ENCODE results near the gene CACNA1G. TPM values are rescaled to one million over a fixed set of nuclear protein-coding genes. Genes with fewer than 3 reads are reported as not detected.

The CACNA1G gene
- total RNA-seq, 1 experiment from 2014 or later, result not detected

DNA sequence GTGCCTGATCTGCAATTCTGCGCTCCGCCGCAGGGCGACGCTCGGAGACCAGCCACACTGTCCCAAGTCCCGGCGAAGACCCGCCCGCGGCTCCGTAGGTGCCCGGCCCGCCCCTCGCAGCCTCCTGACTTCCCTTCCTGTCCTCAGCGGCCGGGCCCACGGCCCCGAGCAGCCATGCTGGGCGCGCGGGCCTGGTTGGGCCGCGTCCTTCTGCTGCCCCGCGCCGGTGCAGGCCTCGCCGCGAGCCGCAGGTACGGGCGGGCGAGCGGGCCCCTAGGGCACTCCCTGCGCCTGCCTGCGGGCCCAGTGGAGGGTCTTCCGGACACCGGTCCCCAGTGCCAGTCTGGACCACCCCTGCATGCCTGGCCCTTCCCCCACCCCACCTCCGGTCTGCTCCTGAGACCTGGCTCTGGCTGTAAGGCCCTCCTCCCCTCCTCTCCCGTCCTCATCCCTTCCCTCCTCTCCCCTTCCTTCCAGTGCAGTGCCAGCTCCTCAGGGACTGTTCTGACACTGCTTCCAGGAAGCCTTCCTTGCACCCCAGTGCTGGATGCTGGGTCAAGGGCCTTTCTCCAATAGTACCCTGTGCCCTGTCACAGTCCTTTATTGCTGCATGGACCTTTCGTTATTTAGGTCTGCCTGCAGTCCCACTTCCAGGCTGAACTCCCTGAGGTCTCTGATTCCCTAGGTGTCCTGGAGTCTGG lies 13.3 kb upstream of the CACNA1G start, which contains the start of gene SPATA20:
Gene SPATA20, plus strand, starts transcription at position 140 of the 701 bp plus-strand sequence. Its CDS starts 35 bp downstream, at position 175.
- CTCF ChIA-PET, result interaction anchor here (0.6 to 5.7 kb wide), 17 partner anchors 12 to 179 kb away, joined by 3 to 31 read pairs (median 4); partner anchors contain the start of gene ABCC3
- H3K4me1 Mint-ChIP-seq (ENCODE audit: insufficient read depth, unreplicated experiment), result peaks cover 17% of the 10 kb centered on the region
- peaks cover 6% of the 10 kb centered on the region for H3K36me3 Mint-ChIP-seq (ENCODE audit: insufficient read depth, unreplicated experiment)
- H3K27ac Mint-ChIP-seq (ENCODE audit: low read depth, unreplicated experiment), result no peak within 1 kb of the TSS
- peak within 1 kb of the TSS; percentile 79 for H3K4me3 Mint-ChIP-seq (ENCODE audit: unreplicated experiment)
- TF ChIP-seq, protein P1, sequence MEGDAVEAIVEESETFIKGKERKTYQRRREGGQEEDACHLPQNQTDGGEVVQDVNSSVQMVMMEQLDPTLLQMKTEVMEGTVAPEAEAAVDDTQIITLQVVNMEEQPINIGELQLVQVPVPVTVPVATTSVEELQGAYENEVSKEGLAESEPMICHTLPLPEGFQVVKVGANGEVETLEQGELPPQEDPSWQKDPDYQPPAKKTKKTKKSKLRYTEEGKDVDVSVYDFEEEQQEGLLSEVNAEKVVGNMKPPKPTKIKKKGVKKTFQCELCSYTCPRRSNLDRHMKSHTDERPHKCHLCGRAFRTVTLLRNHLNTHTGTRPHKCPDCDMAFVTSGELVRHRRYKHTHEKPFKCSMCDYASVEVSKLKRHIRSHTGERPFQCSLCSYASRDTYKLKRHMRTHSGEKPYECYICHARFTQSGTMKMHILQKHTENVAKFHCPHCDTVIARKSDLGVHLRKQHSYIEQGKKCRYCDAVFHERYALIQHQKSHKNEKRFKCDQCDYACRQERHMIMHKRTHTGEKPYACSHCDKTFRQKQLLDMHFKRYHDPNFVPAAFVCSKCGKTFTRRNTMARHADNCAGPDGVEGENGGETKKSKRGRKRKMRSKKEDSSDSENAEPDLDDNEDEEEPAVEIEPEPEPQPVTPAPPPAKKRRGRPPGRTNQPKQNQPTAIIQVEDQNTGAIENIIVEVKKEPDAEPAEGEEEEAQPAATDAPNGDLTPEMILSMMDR (IDR thresholded peaks at IDR 0.05; ENCODE audit: unreplicated experiment), result peak; percentile 99
- intact Hi-C loops (cut with micrococcal nuclease), result loop anchor here (1.0 to 10.0 kb wide), 6 partner anchors 65 to 408 kb away; no protein-coding TSS in a partner anchor
- no peaks in the 10 kb centered on the region for H3K9me3 Mint-ChIP-seq (ENCODE audit: unreplicated experiment)
- BruUV-seq (replicated peaks), result no TSS peak
- no peaks in the 10 kb centered on the region for H3K27me3 Mint-ChIP-seq (ENCODE audit: insufficient read depth, unreplicated experiment)
- POLR2A ChIA-PET, result interaction anchor here (0.6 to 1.2 kb wide), 2 partner anchors 139 to 148 kb away, joined by 3 read pairs; no protein-coding TSS in a partner anchor
- peak; percentile 89 for DNase-seq (ENCODE audit: unreplicated experiment)

- no TSS peak for BruUV-seq (replicated peaks)
- intact Hi-C loops (cut with micrococcal nuclease), result loop anchor here (1.0 to 10.0 kb wide), 6 partner anchors 65 to 407 kb away; no protein-coding TSS in a partner anchor
Observed at GRCh38 chr17:50547736-50548083, 12.8 kb upstream of the CACNA1G start.

DNA sequence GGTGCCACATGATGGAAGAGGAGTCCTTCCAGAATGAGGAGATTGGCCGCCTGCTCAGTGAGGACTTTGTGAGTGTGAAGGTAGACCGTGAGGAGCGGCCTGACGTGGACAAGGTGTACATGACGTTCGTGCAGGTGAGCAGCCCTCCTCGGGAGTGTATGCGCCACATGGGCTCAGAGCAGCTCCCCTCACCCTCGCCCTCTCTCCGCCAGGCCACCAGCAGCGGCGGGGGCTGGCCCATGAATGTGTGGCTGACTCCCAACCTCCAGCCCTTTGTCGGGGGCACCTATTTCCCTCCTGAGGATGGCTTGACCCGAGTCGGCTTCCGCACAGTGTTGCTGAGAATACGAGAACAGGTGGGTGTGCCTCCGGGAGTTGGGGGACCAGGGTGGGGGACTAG lies 11.7 kb upstream of the CACNA1G start:
- intact Hi-C loops (cut with micrococcal nuclease), result loop anchor here (5.0 to 10.0 kb wide), 2 partner anchors 133 to 406 kb away; no protein-coding TSS in a partner anchor
- TF ChIP-seq, protein P1 (IDR thresholded peaks at IDR 0.05; ENCODE audit: unreplicated experiment), result no peak
- no TSS peak for BruUV-seq (replicated peaks)
- peaks cover 6% of the 10 kb centered on the region for H3K4me1 Mint-ChIP-seq (ENCODE audit: insufficient read depth, unreplicated experiment)
- peaks cover 6% of the 10 kb centered on the region for H3K36me3 Mint-ChIP-seq (ENCODE audit: insufficient read depth, unreplicated experiment)
- no peak overlapping the region for H3K27ac Mint-ChIP-seq (ENCODE audit: low read depth, unreplicated experiment)
- no peaks in the 10 kb centered on the region for H3K9me3 Mint-ChIP-seq (ENCODE audit: unreplicated experiment)
- DNase-seq (ENCODE audit: unreplicated experiment), result no peak
- ChIA-PET CTCF (interaction anchor here (0.9 to 2.4 kb wide), 2 partner anchors 82 to 137 kb away, joined by 3 to 22 read pairs; no protein-coding TSS in a partner anchor), POLR2A (no interaction called here)
- no peak overlapping the region for H3K4me3 Mint-ChIP-seq (ENCODE audit: unreplicated experiment)
- no peaks in the 10 kb centered on the region for H3K27me3 Mint-ChIP-seq (ENCODE audit: insufficient read depth, unreplicated experiment)

More at GRCh38 chr17:50547736-50548083, 12.8 kb upstream of the CACNA1G start:
- CTCF ChIA-PET, result interaction anchor here (0.6 to 3.0 kb wide), 7 partner anchors 12 to 179 kb away, joined by 3 to 16 read pairs (median 5); no protein-coding TSS in a partner anchor
- Mint-ChIP-seq H3K27ac (ENCODE audit: low read depth, unreplicated experiment) (no peak overlapping the region), H3K4me1 (ENCODE audit: insufficient read depth, unreplicated experiment) (peaks cover 12% of the 10 kb centered on the region), H3K9me3 (ENCODE audit: unreplicated experiment) (no peaks in the 10 kb centered on the region), H3K36me3 (ENCODE audit: insufficient read depth, unreplicated experiment) (peaks cover 6% of the 10 kb centered on the region), H3K27me3 (ENCODE audit: insufficient read depth, unreplicated experiment) (no peaks in the 10 kb centered on the region), H3K4me3 (ENCODE audit: unreplicated experiment) (peak overlapping the region; percentile 79)
- DNase-seq (ENCODE audit: unreplicated experiment), result no peak
- TF ChIP-seq, protein P1 (IDR thresholded peaks at IDR 0.05; ENCODE audit: unreplicated experiment), result no peak
- POLR2A ChIA-PET, result no interaction called here

DNA sequence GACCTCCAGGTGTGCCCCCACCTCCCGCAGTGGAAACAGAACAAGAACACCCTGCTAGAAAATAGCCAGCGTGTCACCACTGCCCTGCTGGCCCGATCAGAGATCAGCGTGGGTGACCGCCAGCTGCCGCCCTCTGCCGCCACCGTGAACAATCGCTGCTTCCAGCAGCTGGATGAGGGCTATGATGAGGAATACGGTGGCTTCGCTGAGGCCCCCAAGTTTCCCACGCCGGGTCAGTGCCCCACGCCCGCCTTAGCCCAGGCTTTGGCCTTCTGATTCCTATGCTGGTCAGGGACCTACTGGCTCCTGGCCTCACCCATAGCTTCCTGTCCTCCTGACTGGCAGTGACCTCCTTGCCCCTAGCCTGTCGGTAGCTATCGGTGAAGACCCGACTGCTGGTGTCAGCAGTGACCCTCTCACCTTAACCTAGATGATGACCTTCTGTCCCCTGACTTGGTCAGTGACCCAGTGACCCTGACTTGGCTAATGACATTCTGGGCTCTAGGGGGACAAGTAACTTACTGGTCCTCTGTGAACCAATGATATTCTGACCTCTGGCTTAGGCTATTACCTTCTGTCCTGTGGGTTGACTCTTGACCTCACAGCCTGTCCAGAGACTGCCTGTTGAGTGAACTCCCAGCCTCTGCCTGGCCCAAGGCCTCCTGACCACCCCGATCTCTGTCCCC lies 11.1 kb upstream of the CACNA1G start:
- Mint-ChIP-seq H3K4me1 (ENCODE audit: insufficient read depth, unreplicated experiment) (peaks cover 6% of the 10 kb centered on the region), H3K9me3 (ENCODE audit: unreplicated experiment) (no peaks in the 10 kb centered on the region), H3K27ac (ENCODE audit: low read depth, unreplicated experiment) (no peak overlapping the region), H3K4me3 (ENCODE audit: unreplicated experiment) (no peak overlapping the region), H3K27me3 (ENCODE audit: insufficient read depth, unreplicated experiment) (no peaks in the 10 kb centered on the region), H3K36me3 (ENCODE audit: insufficient read depth, unreplicated experiment) (peaks cover 6% of the 10 kb centered on the region)
- POLR2A ChIA-PET, result interaction anchor here (0.6 kb wide), 1 partner anchor 152 kb away, joined by 3 read pairs; no protein-coding TSS in a partner anchor
- TF ChIP-seq, protein P1 (IDR thresholded peaks at IDR 0.05; ENCODE audit: unreplicated experiment), result no peak
- DNase-seq (ENCODE audit: unreplicated experiment), result no peak
- BruUV-seq (replicated peaks), result TSS peak; percentile 23
- intact Hi-C loops (cut with micrococcal nuclease), result loop anchor here (5.0 to 10.0 kb wide), 2 partner anchors 133 to 405 kb away; no protein-coding TSS in a partner anchor
- CTCF ChIA-PET, result interaction anchor here (0.6 to 3.2 kb wide), 5 partner anchors 76 to 617 kb away, joined by 3 to 23 read pairs (median 7); partner anchors contain the start of gene NME2

Measured in MCF 10A (cell line).